HEK293 (cell line): Measurements from ENCODE around the gene NR3C1.

Experiments
- RBAK ChIP-seq: fragments of 450-650 bp; formaldehyde crosslinking; IDR thresholded peaks from 2 replicates; pipeline ENCODE4 v1.5.1; 2016; ENCODE audit warnings: missing biosample characterization, missing genetic modification characterization
- YY1 ChIP-seq: fragments of 450-650 bp; formaldehyde crosslinking; IDR thresholded peaks from 2 replicates; pipeline ENCODE4 v1.5.1; 2018; ENCODE audit warnings: missing biosample characterization, missing genetic modification characterization
- ZNF202 ChIP-seq: fragments of 450-650 bp; formaldehyde crosslinking; IDR thresholded peaks from 2 replicates; pipeline ENCODE4 v1.5.1; 2016; ENCODE audit warnings: missing biosample characterization, missing genetic modification characterization, borderline replicate concordance
- ZNF768 ChIP-seq: fragments of 450-650 bp; formaldehyde crosslinking; IDR thresholded peaks from 2 replicates; pipeline ENCODE4 v1.5.1; 2018; ENCODE audit warnings: missing biosample characterization, mild to moderate bottlenecking, missing genetic modification characterization
- ZNF843 ChIP-seq: fragments of 450-650 bp; formaldehyde crosslinking; IDR thresholded peaks from 2 replicates; pipeline ENCODE4 v1.5.1; 2016; ENCODE audit warnings: missing biosample characterization, missing genetic modification characterization
- TF ChIP-seq, protein P1 (sequence below): fragments of 450-650 bp; formaldehyde crosslinking; IDR thresholded peaks from 2 replicates; pipeline ENCODE4 v1.5.1; 2016; ENCODE audit warnings: missing biosample characterization, missing genetic modification characterization
- TF ChIP-seq, protein P2 (sequence below): fragments of 450-650 bp; formaldehyde crosslinking; IDR thresholded peaks from 2 replicates; pipeline ENCODE4 v1.5.1; 2016; ENCODE audit warnings: missing biosample characterization, missing genetic modification characterization
- TF ChIP-seq, protein P3 (sequence below): fragments of 450-650 bp; IDR thresholded peaks from 2 replicates; pipeline ENCODE4 v1.5.1; 2018; ENCODE audit warnings: missing biosample characterization, missing genetic modification characterization
- TF ChIP-seq, protein P4 (sequence below): fragments of 450-650 bp; formaldehyde crosslinking; IDR thresholded peaks from 2 replicates; pipeline ENCODE4 v1.5.1; 2016; ENCODE audit warnings: missing biosample characterization, missing genetic modification characterization
- TF ChIP-seq, protein P5 (sequence below): sonication (generic); formaldehyde crosslinking; IDR thresholded peaks from 2 replicates; pipeline ENCODE4 v1.8.1; 2022; ENCODE audit warnings: mild to moderate bottlenecking, moderate library complexity, missing genetic modification reagents

DNA sequence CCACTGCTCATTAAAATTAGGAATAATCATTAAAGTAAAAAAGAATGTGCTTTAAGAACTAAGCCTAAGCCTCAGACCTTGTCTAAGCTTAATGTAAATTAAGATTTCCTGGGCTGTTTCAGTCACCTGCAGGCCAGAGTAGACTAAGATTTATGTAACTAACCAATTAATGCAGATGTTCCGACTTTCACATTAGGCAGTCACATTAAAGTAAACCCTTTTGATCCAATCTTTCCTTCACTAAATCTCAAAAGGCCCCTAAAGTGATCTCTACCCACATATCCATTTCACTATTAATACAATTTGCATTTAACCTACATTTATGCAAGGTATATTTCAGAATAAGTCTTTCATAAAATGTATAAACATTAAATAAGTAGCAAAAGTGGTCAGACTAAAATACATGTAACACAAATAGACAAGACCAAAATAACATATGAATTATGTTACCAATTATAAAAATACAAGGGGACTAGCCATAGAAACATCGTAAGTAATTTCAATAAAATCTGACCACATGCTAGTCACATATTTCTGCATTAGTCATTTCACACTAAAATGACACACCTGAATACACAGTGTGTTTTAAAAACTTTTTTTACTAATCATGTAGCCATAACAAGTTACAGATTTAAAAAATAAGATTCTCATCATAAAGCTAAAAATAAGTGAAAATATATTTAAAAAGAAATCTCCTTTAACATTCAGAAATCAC, 7.7 kb downstream of the NR3C1 start:
- TF ChIP-seq, protein P1, sequence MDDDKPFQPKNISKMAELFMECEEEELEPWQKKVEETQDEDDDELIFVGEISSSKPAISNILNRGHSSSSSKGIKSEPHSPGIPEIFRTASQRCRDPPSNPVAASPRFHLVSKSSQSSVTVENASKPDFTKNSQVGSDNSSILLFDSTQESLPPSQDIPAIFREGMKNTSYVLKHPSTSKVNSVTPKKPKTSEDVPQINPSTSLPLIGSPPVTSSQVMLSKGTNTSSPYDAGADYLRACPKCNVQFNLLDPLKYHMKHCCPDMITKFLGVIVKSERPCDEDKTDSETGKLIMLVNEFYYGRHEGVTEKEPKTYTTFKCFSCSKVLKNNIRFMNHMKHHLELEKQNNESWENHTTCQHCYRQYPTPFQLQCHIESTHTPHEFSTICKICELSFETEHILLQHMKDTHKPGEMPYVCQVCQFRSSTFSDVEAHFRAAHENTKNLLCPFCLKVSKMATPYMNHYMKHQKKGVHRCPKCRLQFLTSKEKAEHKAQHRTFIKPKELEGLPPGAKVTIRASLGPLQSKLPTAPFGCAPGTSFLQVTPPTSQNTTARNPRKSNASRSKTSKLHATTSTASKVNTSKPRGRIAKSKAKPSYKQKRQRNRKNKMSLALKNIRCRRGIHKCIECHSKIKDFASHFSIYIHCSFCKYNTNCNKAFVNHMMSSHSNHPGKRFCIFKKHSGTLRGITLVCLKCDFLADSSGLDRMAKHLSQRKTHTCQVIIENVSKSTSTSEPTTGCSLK (tag by site-specific recombination), result no peak
- TF ChIP-seq ZNF768 (tag by site-specific recombination), result no peak
- TF ChIP-seq, protein P2, sequence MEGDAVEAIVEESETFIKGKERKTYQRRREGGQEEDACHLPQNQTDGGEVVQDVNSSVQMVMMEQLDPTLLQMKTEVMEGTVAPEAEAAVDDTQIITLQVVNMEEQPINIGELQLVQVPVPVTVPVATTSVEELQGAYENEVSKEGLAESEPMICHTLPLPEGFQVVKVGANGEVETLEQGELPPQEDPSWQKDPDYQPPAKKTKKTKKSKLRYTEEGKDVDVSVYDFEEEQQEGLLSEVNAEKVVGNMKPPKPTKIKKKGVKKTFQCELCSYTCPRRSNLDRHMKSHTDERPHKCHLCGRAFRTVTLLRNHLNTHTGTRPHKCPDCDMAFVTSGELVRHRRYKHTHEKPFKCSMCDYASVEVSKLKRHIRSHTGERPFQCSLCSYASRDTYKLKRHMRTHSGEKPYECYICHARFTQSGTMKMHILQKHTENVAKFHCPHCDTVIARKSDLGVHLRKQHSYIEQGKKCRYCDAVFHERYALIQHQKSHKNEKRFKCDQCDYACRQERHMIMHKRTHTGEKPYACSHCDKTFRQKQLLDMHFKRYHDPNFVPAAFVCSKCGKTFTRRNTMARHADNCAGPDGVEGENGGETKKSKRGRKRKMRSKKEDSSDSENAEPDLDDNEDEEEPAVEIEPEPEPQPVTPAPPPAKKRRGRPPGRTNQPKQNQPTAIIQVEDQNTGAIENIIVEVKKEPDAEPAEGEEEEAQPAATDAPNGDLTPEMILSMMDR, result no peak
- no peak for TF ChIP-seq ZNF843 (tag by site-specific recombination)
- no peak for TF ChIP-seq YY1 (tag by site-specific recombination)
- no peak for TF ChIP-seq ZNF202 (tag by site-specific recombination)
- TF ChIP-seq, protein P3, sequence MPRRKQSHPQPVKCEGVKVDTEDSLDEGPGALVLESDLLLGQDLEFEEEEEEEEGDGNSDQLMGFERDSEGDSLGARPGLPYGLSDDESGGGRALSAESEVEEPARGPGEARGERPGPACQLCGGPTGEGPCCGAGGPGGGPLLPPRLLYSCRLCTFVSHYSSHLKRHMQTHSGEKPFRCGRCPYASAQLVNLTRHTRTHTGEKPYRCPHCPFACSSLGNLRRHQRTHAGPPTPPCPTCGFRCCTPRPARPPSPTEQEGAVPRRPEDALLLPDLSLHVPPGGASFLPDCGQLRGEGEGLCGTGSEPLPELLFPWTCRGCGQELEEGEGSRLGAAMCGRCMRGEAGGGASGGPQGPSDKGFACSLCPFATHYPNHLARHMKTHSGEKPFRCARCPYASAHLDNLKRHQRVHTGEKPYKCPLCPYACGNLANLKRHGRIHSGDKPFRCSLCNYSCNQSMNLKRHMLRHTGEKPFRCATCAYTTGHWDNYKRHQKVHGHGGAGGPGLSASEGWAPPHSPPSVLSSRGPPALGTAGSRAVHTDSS (tag by site-specific recombination), result no peak
- TF ChIP-seq, protein P4, sequence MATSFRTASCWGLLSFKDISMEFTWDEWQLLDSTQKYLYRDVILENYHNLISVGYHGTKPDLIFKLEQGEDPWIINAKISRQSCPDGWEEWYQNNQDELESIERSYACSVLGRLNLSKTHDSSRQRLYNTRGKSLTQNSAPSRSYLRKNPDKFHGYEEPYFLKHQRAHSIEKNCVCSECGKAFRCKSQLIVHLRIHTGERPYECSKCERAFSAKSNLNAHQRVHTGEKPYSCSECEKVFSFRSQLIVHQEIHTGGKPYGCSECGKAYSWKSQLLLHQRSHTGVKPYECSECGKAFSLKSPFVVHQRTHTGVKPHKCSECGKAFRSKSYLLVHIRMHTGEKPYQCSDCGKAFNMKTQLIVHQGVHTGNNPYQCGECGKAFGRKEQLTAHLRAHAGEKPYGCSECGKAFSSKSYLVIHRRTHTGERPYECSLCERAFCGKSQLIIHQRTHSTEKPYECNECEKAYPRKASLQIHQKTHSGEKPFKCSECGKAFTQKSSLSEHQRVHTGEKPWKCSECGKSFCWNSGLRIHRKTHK (tag by site-specific recombination), result no peak
- no peak for TF ChIP-seq RBAK (tag by site-specific recombination)
- TF ChIP-seq, protein P5, sequence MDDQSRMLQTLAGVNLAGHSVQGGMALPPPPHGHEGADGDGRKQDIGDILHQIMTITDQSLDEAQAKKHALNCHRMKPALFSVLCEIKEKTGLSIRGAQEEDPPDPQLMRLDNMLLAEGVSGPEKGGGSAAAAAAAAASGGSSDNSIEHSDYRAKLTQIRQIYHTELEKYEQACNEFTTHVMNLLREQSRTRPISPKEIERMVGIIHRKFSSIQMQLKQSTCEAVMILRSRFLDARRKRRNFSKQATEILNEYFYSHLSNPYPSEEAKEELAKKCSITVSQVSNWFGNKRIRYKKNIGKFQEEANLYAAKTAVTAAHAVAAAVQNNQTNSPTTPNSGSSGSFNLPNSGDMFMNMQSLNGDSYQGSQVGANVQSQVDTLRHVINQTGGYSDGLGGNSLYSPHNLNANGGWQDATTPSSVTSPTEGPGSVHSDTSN (CRISPR knock-in tag), result no peak
